ENCODE measurements around the gene CDK5RAP3. TPM values are rescaled to one million over a fixed set of nuclear protein-coding genes. Genes with fewer than 3 reads are reported as not detected.

Gene CDK5RAP3
- total RNA-seq, 1 donor: 50.3 TPM

GRCh38 chr17:48011405-48012150, 40.7 kb downstream of the CDK5RAP3 start:
- Histone ChIP-seq H3K36me3 (ENCODE audit: insufficient read depth, low read length) (no peaks in the 10 kb centered on the region), H3K4me1 (ENCODE audit: insufficient read depth, low read length) (peaks cover 8% of the 10 kb centered on the region), H3K9me3 (ENCODE audit: low read depth, low read length) (no peaks in the 10 kb centered on the region), H3K4me3 (ENCODE audit: insufficient read depth, low read length) (peak overlapping the region; percentile 72), H4K20me1 (ENCODE audit: insufficient read depth, low read length) (no peaks in the 10 kb centered on the region), H3K27ac (ENCODE audit: low read depth, low read length) (no peak overlapping the region), H3K27me3 (ENCODE audit: insufficient read depth, low read length) (peaks cover 2% of the 10 kb centered on the region), H3K79me2 (ENCODE audit: insufficient read depth, low read length) (no peaks in the 10 kb centered on the region), H2AFZ (ENCODE audit: low read length) (peak overlapping the region; percentile 64), H3K4me2 (ENCODE audit: insufficient read depth, low read length) (peak overlapping the region; percentile 82)
- TF ChIP-seq CTCF (IDR thresholded peaks at IDR 0.05; ENCODE audit: extremely low read depth, low read depth, low read length): peak; percentile 53
- DNase-seq (ENCODE audit: insufficient read length, low spot score, missing footprints): peak; percentile 87

- TF ChIP-seq CTCF (IDR thresholded peaks at IDR 0.05; ENCODE audit: extremely low read depth, low read depth, low read length): no peak
- peak overlapping the region; percentile 82 for H3K4me2 ChIP-seq (ENCODE audit: insufficient read depth, low read length)
- peaks cover 2% of the 10 kb centered on the region for H3K27me3 ChIP-seq (ENCODE audit: insufficient read depth, low read length)
- DNase-seq (ENCODE audit: insufficient read length, low spot score, missing footprints): peak; percentile 86
- H3K4me1 ChIP-seq (ENCODE audit: insufficient read depth, low read length): peaks cover 8% of the 10 kb centered on the region
- no peaks in the 10 kb centered on the region for H4K20me1 ChIP-seq (ENCODE audit: insufficient read depth, low read length)
- no peaks in the 10 kb centered on the region for H3K79me2 ChIP-seq (ENCODE audit: insufficient read depth, low read length)
- H2AFZ ChIP-seq (ENCODE audit: low read length): peak overlapping the region; percentile 64
- H3K9me3 ChIP-seq (ENCODE audit: low read depth, low read length): no peaks in the 10 kb centered on the region
- H3K4me3 ChIP-seq (ENCODE audit: insufficient read depth, low read length): peak overlapping the region; percentile 72
- H3K36me3 ChIP-seq (ENCODE audit: insufficient read depth, low read length): no peaks in the 10 kb centered on the region
- no peak overlapping the region for H3K27ac ChIP-seq (ENCODE audit: low read depth, low read length)
Observed at GRCh38 chr17:48012151-48012520, 41.2 kb downstream of the CDK5RAP3 start.

GRCh38 chr17:48012654-48013053, 41.7 kb downstream of the CDK5RAP3 start:
- Histone ChIP-seq H2AFZ (ENCODE audit: low read length) (peak overlapping the region; percentile 25), H3K4me3 (ENCODE audit: insufficient read depth, low read length) (peak overlapping the region; percentile 72), H3K4me1 (ENCODE audit: insufficient read depth, low read length) (peaks cover 8% of the 10 kb centered on the region), H3K79me2 (ENCODE audit: insufficient read depth, low read length) (no peaks in the 10 kb centered on the region), H3K36me3 (ENCODE audit: insufficient read depth, low read length) (no peaks in the 10 kb centered on the region), H3K27ac (ENCODE audit: low read depth, low read length) (no peak overlapping the region), H3K27me3 (ENCODE audit: insufficient read depth, low read length) (peaks cover 2% of the 10 kb centered on the region), H3K9me3 (ENCODE audit: low read depth, low read length) (no peaks in the 10 kb centered on the region), H4K20me1 (ENCODE audit: insufficient read depth, low read length) (no peaks in the 10 kb centered on the region), H3K4me2 (ENCODE audit: insufficient read depth, low read length) (peak overlapping the region; percentile 82)
- no peak for DNase-seq (ENCODE audit: insufficient read length, low spot score, missing footprints)
- TF ChIP-seq CTCF (IDR thresholded peaks at IDR 0.05; ENCODE audit: extremely low read depth, low read depth, low read length): no peak

GRCh38 chr17:48013876-48014594, 43.1 kb downstream of the CDK5RAP3 start:
- no peak for TF ChIP-seq CTCF (IDR thresholded peaks at IDR 0.05; ENCODE audit: extremely low read depth, low read depth, low read length)
- Histone ChIP-seq H3K4me2 (ENCODE audit: insufficient read depth, low read length) (no peak overlapping the region), H3K9me3 (ENCODE audit: low read depth, low read length) (no peaks in the 10 kb centered on the region), H4K20me1 (ENCODE audit: insufficient read depth, low read length) (no peaks in the 10 kb centered on the region), H3K4me1 (ENCODE audit: insufficient read depth, low read length) (peaks cover 8% of the 10 kb centered on the region), H2AFZ (ENCODE audit: low read length) (no peak overlapping the region), H3K27me3 (ENCODE audit: insufficient read depth, low read length) (peaks cover 2% of the 10 kb centered on the region), H3K27ac (ENCODE audit: low read depth, low read length) (no peak overlapping the region), H3K4me3 (ENCODE audit: insufficient read depth, low read length) (no peak overlapping the region), H3K79me2 (ENCODE audit: insufficient read depth, low read length) (no peaks in the 10 kb centered on the region), H3K36me3 (ENCODE audit: insufficient read depth, low read length) (no peaks in the 10 kb centered on the region)
- peak; percentile 60 for DNase-seq (ENCODE audit: insufficient read length, low spot score, missing footprints)
